Hindlimb muscle (tissue), 1 donor: ENCODE data around the gene UBE2E2. TPM values are rescaled to one million over a fixed set of nuclear protein-coding genes. Genes with fewer than 3 reads are reported as not detected.

Experiments
- DNase-seq: peaks from one replicate; pipeline ENCODE4 v3.0.0-alpha.2; 2013
- polyA plus RNA-seq: library from polyadenylated mRNA; unstranded; fragments of 120-200 nt; gene quantifications from one replicate; pipeline ENCODE4 v1.2.1, GENCODE V29; 2013; ENCODE audit not compliant: insufficient read length

UBE2E2 gene
- polyA plus RNA-seq, 1 donor, result 32.0 TPM

- DNase-seq, result no peak
Observed at GRCh38 chr3:23277688-23278087, 74.6 kb downstream of the UBE2E2 start.

- DNase-seq, result no peak
Observed at GRCh38 chr3:23283625-23284024, 80.5 kb downstream of the UBE2E2 start.

GRCh38 chr3:23288286-23288685 is 85.2 kb downstream of the UBE2E2 start:
- DNase-seq, result no peak

- no peak for DNase-seq
Observed at GRCh38 chr3:23288715-23289114, 85.6 kb downstream of the UBE2E2 start.

GRCh38 chr3:23292432-23292831 is 89.3 kb downstream of the UBE2E2 start:
- no peak for DNase-seq

- DNase-seq, result no peak
Observed at GRCh38 chr3:23294770-23295387, 91.8 kb downstream of the UBE2E2 start.

- DNase-seq, result no peak
Observed at GRCh38 chr3:23301819-23302218, 98.7 kb downstream of the UBE2E2 start.

GRCh38 chr3:23302271-23302670 is 99.1 kb downstream of the UBE2E2 start:
- DNase-seq, result no peak

- no peak for DNase-seq
Observed at GRCh38 chr3:23303601-23304217, 100.6 kb downstream of the UBE2E2 start.

- no peak for DNase-seq
Observed at GRCh38 chr3:23304424-23304823, 101.3 kb downstream of the UBE2E2 start.

- DNase-seq, result no peak
Observed at GRCh38 chr3:23308986-23309625, 106.0 kb downstream of the UBE2E2 start.

- DNase-seq, result no peak
Observed at GRCh38 chr3:23312866-23313265, 109.7 kb downstream of the UBE2E2 start.

- no peak for DNase-seq
Observed at GRCh38 chr3:23314981-23315762, 112.0 kb downstream of the UBE2E2 start.

- DNase-seq, result no peak
Observed at GRCh38 chr3:23316924-23317323, 113.8 kb downstream of the UBE2E2 start.

GRCh38 chr3:23319366-23320312 is 116.5 kb downstream of the UBE2E2 start:
- no peak for DNase-seq

GRCh38 chr3:23320586-23321570 is 117.8 kb downstream of the UBE2E2 start:
- DNase-seq, result no peak

GRCh38 chr3:23324745-23325144 is 121.6 kb downstream of the UBE2E2 start:
- DNase-seq, result no peak

GRCh38 chr3:23325466-23326065 is 122.4 kb downstream of the UBE2E2 start:
- no peak for DNase-seq

- DNase-seq, result no peak
Observed at GRCh38 chr3:23329471-23330105, 126.5 kb downstream of the UBE2E2 start.

- no peak for DNase-seq
Observed at GRCh38 chr3:23330568-23330967, 127.4 kb downstream of the UBE2E2 start.
